Dermis blood vessel endothelial cell (primary cell): ENCODE results near the gene OPN1LW. TPM values are rescaled to one million over a fixed set of nuclear protein-coding genes. Genes with fewer than 3 reads are reported as not detected.
"Not testable (repeated sequence)": the region's sequence is repeated elsewhere in the genome, so short reads cannot be mapped to it uniquely, and the experiment has no call there.

Experiments used
- DNase-seq: peaks from one replicate; pipeline ENCODE4 v3.0.0; 2010
- total RNA-seq: library from RNA; depleted of rRNA; stranded (reverse); fragments of >200 nt; gene quantifications from 2 replicates; pipeline ENCODE4 v1.2.3, GENCODE V29; 2014

Gene OPN1LW
- not detected in 2 replicates for total RNA-seq

DNA sequence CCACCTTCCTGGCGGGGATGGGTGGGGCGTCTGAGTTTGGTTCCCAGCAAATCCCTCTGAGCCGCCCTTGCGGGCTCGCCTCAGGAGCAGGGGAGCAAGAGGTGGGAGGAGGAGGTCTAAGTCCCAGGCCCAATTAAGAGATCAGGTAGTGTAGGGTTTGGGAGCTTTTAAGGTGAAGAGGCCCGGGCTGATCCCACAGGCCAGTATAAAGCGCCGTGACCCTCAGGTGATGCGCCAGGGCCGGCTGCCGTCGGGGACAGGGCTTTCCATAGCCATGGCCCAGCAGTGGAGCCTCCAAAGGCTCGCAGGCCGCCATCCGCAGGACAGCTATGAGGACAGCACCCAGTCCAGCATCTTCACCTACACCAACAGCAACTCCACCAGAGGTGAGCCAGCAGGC, at the start of gene OPN1LW:
OPN1LW (plus strand) TSS at position 234 of the 400 bp plus-strand sequence; CDS start at position 275, 41 bp downstream.
- DNase-seq, result not testable (repeated sequence)

GRCh38 chrX:154094833-154095232, 49.2 kb upstream of the OPN1LW start:
- DNase-seq, result no peak

DNA sequence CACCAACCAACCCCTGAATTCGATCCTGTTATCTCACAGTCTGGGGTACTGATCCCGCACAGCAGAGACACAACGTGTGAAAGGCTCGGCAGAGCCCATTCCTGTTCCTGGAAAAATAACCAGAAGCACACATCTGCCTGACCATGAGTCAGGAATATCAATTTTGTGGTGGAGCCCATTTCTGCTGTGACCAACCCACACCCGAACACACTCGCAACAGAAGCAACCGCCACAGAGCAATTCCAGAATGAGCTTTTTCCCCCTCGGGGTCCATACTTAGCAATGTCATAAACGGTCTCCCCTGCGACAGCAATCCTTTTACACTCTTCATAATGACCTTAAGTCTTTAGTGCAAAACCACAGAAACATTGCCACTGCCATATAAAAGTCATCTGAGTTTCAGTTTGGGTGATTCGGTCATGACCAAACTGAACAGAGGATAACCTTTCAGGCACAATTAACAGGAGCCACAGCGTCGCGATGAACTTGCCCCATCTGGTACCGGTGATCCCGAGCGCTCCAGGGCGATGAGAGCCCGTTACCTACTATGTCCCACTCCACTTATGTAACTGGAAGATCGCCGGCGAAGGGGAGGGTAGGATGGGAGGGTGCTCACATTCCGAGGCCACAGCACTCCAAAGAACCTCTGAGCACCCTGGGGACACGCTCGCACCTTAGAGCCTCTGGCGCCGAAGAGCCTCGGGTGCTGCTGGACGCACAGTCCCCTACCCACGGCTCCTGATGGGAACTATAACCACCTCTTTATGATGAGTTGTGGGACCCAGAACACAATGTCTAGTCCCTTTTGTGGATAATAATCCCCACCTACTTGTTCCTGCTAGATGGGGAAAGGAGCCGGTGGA, 47.7 kb upstream of the OPN1LW start:
- DNase-seq, result peak; percentile 30

DNA sequence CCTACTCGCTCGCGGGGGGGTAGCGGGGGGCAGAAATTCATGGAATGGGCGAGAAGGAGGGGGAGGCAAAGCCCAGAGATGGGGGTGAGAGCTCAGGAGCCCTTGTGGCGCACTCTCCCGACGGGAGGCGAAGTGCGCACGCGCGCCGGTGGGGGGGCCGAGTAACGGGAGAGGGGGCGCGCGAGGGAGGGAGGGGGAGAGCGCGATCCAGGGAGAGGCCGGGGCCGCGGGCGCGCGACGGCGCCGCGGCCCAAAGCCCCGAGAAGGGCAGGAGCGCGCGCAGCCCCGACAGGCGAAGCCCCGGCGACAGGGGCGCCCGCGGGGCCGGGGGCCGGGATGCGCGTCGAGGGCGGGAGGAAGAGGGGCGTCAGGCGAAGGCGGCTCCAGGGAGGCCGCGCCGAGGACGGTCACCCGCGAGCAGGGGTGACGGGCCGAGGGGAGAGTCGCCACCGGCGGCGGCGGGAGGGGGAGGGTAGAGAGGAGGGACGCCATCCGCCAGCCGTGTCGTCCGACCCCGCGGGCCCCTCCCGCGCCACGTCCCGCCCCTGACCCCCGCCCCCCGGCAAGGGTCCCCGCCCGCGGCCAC, 46.9 kb upstream of the OPN1LW start:
- peak; percentile 76 for DNase-seq

- peak; percentile 93 for DNase-seq
Observed at GRCh38 chrX:154097589-154098541, 46.2 kb upstream of the OPN1LW start, which contains the start of gene MECP2. TSS of gene MECP2 (minus strand) at chrX:154097717.

GRCh38 chrX:154098551-154098950, 45.5 kb upstream of the OPN1LW start:
- DNase-seq, result no peak

GRCh38 chrX:154113729-154114128, 30.3 kb upstream of the OPN1LW start:
- DNase-seq, result no peak

DNA sequence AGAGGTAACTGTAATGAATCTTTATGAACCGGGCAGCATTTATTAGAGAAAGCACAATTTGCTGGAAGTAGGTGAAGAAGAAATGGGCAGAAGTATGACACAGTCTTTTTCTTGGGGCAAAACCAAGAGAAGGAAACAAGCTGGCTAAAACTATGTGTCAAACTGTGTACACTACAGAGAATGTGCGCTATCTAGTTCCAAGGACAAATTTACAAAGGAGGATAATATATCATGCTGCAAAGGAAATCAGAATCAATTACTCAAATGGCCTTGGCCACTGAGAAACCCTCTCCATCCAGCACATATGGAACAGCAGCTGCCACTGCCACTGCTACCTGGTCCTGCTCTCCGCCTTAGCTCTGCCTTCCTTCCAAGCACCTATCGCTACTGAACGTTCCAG, 29.4 kb upstream of the OPN1LW start:
- no peak for DNase-seq

GRCh38 chrX:154115071-154115470, 29.0 kb upstream of the OPN1LW start:
- DNase-seq, result no peak

GRCh38 chrX:154115750-154116149, 28.3 kb upstream of the OPN1LW start:
- DNase-seq, result no peak

DNA sequence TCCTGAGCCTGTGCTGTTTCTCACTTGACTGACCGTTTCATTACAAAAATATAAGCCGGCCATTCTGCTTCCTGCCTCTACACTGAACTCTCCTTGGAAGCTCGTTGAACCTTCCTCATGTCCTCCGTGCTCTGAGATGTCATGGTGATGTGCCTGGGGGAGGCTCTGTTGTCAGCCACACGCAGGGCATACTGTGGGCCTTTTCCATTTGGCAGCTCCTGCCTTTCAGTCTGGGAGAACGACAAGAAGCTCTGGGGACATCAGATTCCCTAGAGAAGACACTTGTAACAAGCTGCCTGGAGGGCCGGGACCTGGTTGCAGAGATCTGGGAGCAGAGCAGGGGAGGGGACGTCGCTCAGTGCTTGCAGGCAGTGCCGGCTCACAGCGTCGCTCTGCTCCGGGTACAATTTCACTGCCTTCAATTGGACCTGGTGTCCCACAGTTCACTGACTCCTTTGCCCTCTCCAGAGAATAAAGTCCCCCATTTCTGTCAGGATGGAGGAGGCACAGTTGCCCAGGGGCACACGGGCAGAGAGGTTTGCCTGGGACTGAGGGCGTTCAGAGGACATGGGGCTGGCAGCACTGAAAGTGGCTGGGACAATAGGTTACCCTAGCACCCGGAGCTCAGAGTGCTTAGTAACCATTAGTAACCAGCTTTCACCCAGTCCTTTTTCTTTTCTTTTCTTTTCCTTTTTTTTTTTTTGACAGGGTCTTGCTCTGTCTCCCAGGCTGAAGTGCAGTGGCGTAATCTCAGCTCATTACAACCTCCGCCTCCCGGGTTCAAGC, 27.4 kb upstream of the OPN1LW start:
- DNase-seq, result no peak

- DNase-seq, result no peak
Observed at GRCh38 chrX:154117566-154117965, 26.5 kb upstream of the OPN1LW start.

- no peak for DNase-seq
Observed at GRCh38 chrX:154120567-154120966, 23.5 kb upstream of the OPN1LW start.

DNA sequence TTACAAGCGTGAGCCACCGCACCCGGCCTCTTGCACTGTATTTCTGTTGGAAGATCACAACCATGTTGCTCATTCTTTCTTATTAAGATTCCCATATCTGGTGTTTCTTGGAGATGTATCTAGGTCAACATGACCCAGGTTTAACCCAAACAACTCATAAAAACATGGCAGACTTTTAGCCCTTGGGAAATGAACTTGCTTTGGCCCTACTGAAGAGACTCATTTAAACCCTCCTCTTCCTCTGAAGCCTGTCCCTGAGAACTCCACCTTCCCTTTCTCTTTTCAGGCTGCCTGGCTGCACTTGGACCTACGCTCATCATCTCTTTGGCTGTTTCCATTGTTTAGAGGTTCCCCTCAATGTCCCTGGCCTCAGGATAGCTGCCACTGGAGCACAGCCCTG, 22.8 kb upstream of the OPN1LW start:
- DNase-seq, result no peak

DNA sequence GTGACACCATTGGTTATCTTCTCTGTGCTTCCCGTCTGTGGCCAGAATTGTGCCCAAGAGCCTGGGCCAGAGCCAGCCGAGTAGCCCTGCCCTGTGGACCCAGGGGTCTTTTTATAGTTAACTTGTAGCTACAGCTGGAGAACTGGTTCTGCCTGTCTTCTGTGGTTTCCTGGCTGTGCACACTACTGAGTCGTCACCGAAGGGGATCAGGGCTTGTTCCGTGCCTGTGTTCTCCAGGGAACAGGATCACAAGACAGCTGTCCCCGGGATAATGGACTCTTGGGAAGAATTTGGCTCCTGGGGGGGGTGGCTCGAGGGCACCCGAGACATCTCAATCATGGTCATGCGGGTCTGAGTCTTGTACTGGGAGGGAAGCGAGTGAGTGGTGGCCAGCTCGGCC, 22.1 kb upstream of the OPN1LW start:
- no peak for DNase-seq

DNA sequence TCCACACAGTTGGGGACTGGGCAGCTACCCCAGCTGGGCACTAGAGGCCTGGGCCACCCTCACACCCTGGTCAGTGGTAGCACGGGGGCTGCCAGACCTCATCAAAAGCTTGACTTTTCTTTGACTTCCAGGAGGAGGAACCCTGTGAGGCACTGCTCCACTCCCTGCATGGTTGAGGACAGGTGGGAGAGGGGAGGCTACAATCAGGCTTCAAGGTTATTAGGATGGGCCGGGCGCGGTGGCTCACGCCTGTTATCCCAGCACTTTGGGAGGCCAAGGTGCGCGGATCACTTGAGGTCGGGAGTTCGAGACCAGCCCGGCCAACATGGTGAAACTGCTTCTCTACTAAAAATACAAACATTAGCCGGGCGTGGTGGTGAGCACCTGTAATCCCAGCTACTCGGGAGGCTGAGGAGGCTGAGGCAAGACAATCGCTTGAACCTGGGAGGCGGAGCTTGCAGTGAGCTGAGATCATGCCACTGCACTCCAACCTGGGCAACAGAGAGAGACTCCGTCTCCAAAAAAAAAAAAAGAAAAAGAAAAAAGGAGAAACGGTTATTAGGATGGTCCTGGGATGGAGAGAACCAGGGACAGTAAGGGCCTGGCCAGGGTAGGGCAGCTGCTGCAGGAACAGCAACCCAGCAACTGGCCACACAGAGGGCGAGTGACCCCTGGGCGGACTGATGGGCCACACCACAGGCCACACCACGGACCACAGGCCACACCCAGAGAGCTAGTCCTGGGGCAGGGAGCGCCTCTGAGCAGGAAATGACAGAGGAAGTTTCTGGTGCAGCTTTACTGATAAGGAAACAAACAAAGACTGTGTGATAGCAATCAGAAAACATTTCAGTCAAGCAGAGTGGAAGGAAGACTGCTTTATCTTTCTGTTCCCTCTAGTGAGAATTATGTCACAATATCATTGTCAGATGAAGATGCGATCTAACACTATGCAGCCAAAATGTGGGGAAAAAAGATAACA, 20.5 kb upstream of the OPN1LW start:
- peak; percentile 66 for DNase-seq

DNA sequence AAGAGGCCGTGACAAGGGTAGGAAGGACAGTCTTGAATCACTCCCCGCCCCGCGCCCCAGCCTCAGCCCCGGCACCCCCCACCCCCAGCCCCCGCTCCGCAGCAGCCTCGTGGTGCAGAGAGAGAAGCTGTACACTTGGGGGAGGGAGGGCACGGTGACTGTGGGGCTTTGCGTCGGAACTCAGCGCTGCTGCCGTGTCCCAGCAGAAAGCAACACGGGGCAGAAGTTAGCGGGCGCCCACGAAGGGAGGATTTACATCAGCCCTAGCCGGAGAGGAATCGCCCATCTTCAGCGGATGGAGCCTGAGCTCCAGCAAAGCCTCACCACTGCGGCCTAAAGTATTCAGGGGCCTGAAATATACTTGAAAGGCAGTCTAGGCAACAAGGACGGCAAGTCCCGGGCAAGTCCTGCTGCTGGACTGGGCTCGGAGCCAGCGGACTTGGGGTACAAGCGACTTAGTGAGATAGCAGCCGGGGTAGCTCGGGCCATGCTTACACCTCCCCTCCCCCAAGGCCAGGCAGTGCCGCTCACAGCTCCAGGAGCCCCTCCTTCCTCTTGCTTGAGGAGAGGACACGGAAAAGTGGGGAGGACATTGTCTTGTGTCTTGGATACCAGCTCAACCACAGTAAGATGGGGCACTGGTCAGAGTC, 18.5 kb upstream of the OPN1LW start:
- DNase-seq, result no peak

DNA sequence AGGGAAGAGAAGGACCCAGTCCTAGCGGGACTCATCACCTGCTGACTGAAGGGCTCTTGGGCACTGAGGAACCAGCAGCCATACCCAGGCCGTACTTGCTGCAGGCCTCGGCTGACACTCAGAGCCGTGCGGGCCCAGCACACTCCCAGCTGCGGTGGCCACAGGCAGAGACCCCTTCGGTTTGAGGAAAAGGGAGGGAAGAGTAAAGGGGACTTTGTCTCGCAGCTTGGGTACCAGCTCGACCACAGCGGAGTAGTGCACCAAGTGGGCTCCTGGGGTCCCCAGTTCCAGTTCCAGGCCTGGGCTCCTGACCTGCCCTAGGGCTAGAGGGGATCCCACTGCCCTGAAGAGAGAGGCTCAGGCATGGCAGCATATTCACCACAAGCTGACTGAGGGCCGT, 17.9 kb upstream of the OPN1LW start:
- no peak for DNase-seq

DNA sequence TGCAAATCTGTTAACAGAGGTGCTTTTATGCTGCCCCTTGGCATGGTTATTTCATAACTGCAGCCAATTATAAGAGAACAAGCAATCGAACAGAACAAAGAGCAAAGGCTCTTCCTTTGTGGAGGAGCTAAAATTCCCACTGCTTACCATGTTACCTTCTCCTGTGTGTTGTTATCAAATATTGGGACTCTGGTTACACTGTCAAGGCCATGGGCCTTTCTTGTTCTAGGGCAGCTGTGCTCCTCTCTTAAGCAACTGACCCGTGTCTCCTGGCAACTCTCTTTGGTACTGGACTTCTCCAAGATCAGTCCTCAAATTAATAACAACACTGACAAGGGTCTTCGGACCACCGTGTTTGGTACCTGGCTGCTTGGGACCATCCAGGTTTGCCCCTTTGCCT, 12.1 kb upstream of the OPN1LW start:
- no peak for DNase-seq

GRCh38 chrX:154132366-154132765, 11.7 kb upstream of the OPN1LW start:
- no peak for DNase-seq
